HG03045 (cell line): ENCODE measurements around the gene TBX10.
"Not testable (repeated sequence)": the region's sequence is repeated elsewhere in the genome, so short reads cannot be mapped to it uniquely, and the experiment has no call there.

Experiments
- ATAC-seq: cut with Tn5 transposase; IDR thresholded peaks from one replicate; pipeline ENCODE4 v1.9.1; 2021; ENCODE audit warnings: mild to moderate bottlenecking, moderate library complexity; ENCODE audit not compliant: unreplicated experiment

TBX10 gene

DNA sequence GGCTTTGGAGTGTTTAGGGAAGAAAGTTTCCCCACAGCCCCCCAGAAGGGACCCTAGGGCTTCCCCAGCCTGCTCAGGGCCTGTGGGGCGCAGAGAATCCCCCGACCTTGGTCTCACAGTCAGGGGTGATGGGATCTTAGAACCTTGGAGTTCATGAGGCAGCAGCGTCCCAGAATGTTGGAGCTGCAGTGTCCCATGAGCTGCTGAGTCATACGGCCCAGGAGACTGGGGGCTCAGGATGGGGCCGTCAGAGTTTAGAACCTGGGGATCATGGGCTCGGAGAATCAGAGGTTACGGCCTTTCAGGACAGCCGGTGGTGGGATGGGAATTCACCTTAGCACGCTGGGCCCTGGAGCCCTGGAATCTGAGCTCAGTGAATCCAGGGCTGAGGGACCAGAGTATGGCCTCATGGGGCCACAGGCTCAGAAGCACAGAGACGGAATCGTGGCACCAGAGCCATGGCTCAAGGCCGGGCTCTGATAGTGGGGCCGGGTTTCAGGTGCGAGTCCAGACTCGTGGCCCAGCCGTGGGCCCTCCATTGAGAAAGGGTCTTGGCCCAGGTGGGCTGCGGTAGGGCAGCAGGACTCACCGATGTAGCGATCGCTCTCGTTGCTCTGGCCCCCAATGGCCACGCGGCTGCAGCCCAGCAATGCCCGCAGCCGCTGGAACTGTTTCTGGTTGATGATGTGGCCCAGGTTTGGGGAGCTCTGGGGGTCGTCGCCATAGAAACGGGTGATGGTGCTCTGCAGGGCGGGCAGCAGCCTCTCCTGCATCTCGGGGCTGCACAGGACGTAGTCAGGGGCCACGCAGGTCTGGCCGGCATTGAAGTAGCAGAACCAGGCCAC lies 25.4 kb upstream of the TBX10 start:
- ATAC-seq = no peak

DNA sequence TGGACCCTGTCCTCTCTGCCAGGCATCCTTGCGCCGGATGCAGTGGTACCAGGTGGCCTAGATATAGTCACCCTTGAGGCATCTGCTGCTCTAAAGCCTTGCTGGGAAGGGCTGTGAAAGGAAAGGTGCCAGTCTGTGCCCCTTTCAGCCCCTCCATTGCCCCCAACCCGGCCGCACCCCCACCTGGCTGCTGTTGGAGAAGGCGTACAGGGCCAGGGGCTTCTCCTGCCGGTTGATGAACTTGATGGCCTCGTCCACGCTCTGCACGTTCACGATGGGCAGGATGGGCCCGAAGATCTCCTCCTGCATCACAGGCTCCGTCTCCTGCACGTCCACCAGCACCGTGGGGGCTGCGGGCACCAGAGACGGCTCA lies 24.6 kb upstream of the TBX10 start:
- ATAC-seq = no peak

DNA sequence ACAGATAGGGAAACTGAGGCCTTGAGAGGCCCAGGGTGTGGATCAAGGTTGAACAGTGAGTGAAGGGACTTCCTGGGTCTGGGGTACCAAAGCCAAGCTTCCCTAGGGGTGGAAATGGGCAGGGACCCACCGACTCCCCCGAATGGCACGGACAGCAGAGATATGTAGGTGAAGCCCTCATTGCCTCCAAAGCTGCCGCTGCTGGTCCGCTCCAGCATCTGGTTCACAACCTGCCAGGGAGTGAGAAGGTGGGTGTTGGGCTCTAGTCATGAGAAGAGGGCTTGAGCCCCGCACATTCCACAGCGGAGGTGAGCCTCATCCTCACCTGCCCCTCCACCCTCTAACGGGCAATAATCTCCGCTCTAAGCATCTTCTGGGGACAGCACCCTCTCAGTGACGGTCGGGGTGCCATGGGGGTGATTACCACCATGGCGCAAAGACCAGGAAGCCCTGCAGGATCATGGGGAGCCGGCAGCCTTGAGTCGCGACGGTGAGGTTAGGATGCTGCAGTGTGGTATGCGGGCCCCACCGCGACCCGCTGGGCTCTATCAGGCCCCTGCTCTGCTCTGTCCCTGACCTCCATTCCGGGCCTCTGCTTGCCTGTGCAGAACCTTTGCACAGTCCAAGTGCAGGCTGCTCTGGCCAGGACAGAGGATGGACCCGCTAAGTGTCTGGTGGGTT lies 24.1 kb upstream of the TBX10 start:
- no peak for ATAC-seq

DNA sequence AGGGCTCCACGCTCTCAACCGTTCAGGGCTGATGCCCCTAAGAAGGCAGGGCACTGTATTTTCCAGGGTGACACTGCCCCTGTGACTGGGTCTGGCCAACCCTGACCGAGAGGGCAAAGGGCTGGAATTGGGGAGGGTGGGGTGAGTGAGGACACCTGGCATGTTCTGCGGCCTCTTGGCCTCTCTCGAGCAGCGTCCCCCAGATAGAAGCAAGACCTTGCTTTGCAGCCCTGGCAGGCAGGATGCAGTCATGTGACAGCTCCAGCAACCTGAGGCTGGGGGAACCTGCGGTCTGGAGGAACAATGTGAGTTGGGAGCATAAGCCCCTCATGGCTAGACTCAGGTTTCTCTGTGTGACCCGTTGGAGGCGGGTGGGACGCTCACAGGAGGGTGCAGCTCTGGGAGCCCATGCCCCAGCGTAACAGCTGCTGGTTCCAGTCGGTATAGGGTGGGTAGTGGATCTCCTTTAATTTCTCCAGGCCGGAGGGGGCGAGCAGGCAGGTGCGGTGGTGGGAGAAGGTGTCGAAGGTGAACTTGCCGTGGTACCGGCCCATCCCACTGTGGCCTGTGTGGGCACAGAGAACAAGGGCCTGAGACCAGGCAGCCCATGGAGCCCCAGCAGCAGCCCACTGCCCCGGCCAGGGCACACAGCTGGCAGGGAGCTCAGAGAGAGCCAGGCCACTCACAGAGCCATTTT lies 23.4 kb upstream of the TBX10 start:
- ATAC-seq = no peak

DNA sequence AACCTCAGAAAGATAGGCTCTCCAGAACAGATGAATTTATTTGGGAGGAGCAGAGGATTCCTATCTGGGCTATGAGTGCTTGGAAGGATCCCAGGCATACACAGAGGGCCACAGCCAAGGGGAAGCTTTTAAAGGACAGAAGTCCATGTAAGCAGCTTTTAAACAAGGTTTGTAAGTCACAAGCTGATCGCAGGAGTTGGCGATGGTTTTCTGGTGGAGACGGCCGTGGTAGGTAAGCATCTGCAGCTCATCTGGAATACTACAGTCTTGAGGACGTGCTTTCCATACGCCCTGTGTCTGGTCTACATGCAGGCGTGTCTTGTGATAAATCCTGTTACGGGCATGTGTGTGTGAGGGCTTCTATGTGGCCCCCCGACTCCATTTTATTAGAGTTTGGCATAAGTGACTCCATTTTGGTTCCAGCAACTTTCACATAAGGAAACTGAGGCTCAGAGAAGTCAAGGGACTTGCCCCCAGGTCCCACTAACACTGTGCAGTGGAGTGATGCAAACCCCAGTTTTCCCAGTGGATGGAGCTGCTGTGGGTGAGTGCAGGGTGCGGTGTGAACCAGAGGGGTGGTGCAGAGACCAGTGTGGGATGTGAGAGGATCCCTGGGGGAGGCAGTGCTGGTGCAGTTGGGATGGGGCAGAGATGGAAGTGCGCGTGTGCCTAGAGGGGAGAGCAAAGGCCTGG lies 22.7 kb upstream of the TBX10 start:
- ATAC-seq = no peak

DNA sequence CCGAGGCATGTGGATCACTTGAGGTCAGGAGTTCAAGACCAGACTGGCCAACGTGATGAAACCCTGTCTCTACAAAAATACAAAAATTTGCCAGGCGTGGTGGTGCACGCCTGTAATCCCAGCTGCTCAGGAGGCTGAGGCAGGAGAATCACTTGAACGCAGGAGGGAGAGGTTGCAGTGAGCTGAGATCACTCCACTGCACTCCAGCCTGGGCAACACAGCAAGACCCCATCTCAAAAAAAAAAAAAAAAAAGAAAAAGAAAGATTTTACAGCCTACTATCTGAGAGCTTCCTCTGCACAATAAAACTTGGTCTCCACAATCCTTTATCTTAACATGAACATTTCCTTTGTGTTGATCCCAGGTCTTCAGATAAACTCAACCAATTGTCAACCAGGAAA lies 21.2 kb upstream of the TBX10 start:
- ATAC-seq = not testable (repeated sequence)

DNA sequence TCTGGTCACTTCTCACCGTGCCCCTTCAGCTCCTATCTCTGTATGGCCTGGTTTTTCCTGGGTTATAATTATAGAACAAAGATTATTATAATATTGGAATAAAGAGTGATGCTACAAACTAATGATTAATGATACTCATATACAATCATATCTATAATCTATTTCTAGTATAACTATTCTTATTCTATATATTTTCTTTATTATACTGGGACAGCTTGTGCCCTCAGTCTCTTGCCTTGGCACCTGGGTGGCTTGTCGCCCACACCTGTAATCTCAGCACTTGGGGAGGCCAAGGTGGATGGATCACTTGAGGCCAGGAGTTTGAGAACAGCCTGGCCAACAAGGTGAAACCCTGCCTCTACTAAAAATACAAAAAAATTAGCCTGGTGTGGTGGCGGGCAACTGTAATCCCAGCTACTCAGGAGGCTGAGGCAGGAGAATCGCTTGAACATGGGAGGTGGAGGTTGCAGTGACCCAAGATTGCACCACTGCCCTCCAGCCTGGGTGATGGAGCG lies 20.1 kb upstream of the TBX10 start:
- ATAC-seq = not testable (repeated sequence)

DNA sequence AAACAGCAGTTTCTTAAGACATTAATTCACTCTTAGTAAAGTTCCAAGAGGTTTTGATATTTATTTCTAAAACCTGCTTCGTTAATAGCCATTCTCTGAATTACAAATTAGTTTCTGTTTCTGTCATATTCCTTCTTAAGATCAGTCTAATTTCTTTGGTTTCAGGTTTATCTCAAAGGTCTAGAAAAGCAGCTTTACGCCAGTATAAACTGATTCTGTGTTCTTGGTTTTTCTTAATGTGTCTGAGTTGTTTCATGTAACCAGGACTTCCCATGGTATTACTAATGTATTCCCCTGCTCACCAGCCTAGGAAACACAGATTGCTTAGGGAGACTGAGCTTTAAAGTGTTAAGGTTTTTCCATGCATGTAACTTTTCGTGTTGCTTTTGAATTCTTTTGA lies 17.7 kb upstream of the TBX10 start:
- ATAC-seq = no peak

DNA sequence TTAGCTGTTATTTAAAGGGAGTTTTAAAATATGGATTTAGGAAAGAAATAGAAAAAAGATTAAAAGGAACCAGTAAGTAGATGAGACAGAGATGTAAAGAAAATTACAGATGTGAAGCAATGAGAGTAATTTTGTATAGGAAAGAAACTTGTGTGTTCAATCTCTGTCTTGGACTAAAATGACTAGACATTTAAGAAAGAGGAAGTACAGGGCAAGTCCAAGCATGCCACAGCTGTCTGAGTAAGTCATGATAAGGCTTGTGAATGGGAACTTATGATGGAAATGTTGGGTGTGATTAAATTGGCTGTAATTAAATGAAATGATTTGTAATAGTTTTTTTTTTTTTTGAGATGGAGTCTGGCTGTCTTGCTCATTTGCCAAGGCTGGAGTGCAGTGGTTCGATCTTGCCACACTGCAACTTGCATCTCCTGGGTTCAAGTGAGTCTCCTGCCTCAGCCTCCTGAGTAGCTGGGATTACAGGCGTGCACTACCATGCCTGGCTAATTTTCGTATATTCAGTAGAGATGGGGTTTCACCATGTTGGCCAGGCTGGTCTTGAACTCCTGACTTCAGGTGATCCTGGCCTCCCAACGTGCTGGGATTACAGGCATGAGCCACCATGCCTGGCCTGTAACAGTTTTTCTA lies 16.8 kb upstream of the TBX10 start:
- no peak for ATAC-seq

DNA sequence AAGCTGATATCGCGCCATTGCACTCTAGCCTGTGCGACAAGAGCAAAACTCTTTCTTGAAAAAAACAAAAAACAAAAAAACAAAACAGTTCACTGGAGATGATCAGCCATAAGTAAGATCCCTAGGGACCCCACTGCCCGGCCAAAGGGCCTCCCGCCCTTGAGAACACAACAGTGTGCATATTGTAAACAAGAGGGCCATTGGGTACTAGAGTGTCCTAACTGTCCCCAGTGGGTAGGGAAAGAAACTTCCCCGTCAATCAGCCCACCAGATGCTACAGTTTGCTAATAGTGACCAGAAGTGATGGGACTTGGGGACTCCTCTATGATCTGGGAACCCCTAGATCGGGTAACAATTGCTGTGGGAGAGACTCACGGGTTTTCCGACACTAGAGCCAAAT lies 14.7 kb upstream of the TBX10 start:
- no peak for ATAC-seq

DNA sequence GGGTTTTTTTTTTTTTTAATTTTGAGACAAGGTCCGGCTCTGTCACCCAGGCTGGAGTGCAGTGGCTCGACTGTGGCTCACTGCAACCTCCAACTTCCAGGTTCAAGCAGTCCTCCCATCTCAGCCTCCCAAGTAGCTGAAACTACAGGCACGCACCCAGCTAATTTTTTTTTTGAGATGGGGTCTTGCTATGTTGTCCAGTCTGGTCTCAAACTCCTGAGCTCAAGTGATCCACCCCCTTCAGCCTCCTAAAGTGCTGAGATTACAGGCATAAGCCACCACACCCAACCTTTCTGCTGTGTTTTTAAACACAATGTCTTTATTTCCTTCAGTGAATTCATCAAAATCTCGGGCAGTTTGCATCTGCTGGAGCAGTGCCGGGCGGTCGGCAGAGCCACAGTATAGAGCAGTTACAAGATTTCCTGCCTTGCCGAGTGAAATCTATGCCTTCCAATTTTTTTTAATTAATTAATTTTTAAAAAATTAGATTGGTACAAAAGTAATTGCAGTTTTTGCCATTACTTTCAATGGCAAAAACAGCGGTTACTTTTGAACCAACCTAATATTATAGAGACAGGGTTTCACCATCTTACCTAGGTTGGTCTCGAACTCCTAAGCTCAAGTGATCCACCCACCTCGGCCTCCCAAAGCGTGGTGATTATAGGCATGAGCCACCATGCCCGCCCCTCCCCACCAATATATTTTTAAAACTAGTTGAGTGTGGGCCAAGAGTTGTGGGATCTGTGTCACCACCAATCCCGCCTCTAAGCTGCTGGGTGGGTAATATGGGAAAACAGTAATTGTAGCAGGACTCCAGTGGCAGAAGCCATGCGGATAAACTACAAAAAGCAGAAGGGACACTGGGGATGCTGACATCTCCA lies 13.6 kb upstream of the TBX10 start:
- no peak for ATAC-seq

DNA sequence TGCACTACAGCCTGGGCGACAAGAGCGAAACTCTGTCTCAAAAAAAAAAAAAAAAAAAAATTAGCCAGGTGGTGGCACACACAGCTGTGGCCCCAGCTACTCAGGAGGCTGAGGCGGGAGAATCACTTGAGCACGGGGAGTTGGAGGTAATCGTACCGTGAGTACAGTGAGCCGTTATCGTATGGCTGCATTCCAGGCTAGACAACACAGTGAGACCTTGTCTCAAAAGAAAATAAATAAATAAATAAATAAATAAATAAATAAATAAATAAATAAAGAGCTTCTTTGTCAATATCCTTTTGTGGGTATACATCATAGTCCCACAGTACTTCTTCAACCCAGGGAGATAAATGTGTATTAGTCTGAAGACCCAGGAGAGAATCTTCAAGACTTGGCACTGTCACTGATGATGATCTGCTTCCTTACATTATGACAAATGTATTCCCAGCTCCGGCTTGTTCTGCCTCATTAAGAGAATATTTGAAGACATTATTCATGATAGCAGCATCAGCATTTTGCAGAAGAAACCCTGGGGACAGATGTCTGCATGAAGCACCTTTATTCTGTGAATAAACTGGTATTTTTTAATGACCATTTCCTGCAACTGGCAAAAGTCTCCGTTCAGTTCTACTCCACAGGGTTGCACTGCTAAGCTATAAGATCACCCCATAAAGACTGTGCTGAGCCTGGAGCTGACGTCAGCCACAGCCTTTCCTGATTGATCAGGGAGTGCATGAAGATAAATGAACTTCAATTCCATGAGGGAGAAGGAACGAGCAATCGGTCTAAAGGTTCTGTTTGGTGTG lies 12.6 kb upstream of the TBX10 start:
- no peak for ATAC-seq

DNA sequence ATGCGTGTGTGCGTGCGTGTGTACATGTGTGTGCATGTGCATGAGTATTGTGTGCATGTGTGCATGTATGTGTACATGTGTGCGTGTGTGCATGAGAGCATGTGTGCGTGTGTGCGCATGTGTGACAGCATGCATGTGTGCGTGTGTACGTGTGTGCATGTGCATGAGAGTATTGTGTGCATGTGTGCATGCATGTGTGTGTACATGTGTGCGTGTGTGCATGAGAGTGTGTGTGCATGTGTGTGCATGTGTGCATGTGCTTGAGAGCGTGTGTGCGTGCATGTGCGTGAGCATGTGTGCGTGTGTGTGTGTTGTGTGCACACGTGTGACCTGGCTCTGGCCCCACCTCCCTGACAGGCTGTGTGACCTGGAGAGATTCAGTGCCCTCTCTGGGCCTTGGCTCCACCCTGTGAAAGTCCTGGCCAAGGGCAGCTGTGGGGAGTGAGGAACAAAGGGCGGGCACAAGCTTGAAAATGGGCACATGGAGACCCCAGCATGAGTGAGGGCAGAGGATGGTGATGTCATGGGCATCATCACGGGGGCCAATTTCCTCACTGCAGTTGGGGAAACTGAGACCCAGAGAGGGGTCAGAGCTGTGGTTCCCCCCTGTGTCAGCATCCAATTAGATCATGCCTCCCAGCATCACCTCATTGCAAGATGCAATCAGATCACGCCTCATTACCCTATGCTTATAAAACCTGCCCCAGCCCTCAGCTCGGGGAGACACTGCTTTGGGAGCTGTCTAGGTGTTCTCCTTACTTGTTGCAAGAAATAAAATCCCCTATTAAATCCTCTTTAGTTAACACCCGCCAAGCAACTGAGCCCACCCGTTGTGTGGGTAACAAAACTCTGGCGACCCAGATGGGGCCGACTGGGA lies 10.3 kb upstream of the TBX10 start:
- no peak for ATAC-seq

DNA sequence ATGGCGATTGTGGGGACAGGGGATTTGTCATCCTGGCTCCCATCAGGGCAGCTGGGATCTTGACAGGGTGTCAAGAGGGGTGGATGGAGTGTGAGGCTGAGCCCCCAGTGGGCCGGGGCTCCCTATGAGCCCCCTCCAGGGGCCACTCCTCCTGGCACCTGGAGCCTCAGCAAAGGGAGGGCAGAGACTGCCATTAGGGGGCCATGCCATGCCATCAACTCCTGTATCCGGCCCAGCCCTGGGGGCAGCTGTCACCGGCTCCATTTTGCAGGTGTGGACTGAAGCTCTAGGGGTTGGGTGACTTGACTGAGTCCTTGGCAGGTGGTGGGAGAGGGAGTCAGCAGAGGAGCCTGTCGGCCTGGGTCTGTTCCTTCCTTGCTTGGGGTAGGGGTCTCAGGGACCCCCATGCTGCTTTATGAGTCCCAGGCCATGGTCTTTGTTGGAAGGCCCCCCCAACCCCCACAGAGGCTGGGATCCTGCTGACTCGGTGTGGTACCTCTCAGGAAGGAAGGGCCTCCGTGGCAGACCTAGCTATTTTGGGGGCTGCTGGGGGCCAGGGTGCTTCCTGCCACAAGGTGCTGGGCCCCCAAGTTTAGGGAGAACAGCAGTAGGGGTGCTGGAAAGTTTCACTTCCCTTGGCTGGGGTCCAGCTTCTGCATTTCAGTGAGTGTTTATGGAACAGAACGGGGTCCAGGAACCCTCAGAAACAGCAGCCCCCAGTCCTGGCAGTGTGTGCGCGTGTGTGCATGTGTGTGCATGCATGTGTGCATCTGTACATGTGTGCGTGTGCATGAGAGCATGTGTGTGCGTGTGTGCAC lies 9.4 kb upstream of the TBX10 start:
- no peak for ATAC-seq

DNA sequence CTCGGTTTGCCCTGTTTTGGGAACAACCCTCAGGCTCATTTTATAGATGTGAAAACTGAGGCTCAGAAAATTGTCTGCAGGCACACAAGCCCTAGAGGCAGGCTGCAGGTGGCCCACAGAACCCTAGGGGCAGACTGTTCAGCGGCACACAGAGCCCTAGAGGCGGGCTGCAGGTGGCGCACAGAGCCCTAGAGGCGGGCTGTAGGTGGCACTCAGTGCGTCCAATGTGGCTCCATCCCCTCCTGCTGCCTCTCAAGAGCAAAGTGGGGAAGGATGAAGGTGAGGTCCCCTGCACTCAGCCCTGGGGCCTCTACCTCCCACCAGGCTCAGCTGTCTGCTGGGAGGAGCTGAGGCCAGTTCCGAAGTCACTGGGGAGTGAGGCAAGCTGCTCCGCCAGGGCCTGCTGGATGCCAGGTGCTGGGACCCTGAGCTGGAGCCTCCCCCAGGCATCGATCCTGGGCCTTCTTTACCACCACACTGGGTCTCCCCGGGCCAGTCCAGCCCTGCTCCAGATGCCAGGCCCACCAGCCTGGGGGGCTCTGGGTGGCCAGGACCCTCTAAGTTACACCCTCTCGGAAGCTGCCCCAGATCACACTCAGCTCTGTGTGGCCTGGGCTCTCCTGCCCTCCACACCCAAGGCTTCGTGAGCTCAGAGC lies 8.7 kb upstream of the TBX10 start:
- ATAC-seq = no peak

DNA sequence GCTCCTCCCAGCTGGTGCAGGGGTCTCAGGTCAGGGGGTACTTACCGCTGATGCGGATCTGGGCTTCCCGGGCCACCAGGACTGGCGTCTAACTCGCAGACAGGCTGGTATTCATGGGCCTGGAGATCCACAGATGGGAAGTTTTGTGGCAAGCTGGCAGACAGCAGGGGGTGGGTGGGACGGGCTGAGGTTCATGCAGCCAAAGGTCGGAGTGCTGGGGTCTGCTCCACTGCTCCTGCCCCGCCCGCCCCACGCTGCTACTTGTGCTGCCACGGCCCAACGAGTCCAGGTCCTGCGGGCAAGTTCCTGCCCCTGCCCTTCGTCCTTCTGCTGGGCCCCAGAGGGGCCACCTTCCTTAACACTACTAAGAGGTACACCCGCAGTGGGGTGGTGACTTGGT lies 7.9 kb upstream of the TBX10 start:
- no peak for ATAC-seq
